SU-DHL-6 (cell line): ENCODE data around the gene OR5B17.

Source experiments
- H2AFZ ChIP-seq: fragments of 200-600 bp; sonication (generic); 2 replicates; pipeline ENCODE4 v1.6.1; 2014; ENCODE audit warnings: low read depth, mild to moderate bottlenecking, moderate library complexity, mixed read lengths, antibody characterized with exemption, low read length; ENCODE audit not compliant: severe bottlenecking
- H3F3A ChIP-seq: fragments of 200-600 bp; shearing (Covaris generic); 2 replicates; pipeline ENCODE4 v1.6.0; 2016; ENCODE audit warnings: antibody characterized with exemption, mild to moderate bottlenecking; ENCODE audit not compliant: insufficient read depth
- H3K27ac ChIP-seq: fragments of 200-600 bp; sonication (generic); 2 replicates; pipeline ENCODE4 v1.5.1; 2016; ENCODE audit warnings: low read depth, mild to moderate bottlenecking, low read length, moderate library complexity, mixed read lengths
- H3K27me3 ChIP-seq: fragments of 200-600 bp; sonication (generic), shearing (Covaris generic); 2 replicates; pipeline ENCODE4 v1.6.0; 2014; ENCODE audit warnings: mild to moderate bottlenecking, low read length
- H3K36me3 ChIP-seq: fragments of 200-600 bp; sonication (generic); 2 replicates; pipeline ENCODE4 v1.6.1; 2014; ENCODE audit warnings: mild to moderate bottlenecking, low read length, mixed read lengths
- H3K4me2 ChIP-seq: fragments of 300-600, 200-600 bp; shearing (Covaris generic), sonication (generic); 2 replicates; pipeline ENCODE4 v1.6.0; 2014; ENCODE audit warnings: low read length, low read depth, mild to moderate bottlenecking; ENCODE audit not compliant: poor library complexity, severe bottlenecking
- H3K4me3 ChIP-seq: fragments of 200-600 bp; sonication (generic); 2 replicates; pipeline ENCODE4 v1.5.1; 2014; ENCODE audit warnings: antibody characterized with exemption, low read length, mild to moderate bottlenecking, mixed read lengths; ENCODE audit not compliant: insufficient read depth, poor library complexity, severe bottlenecking
- H3K79me2 ChIP-seq: fragments of 200-600 bp; sonication (generic); 2 replicates; pipeline ENCODE4 v1.6.1; 2014; ENCODE audit warnings: mild to moderate bottlenecking, low read length, moderate library complexity; ENCODE audit not compliant: insufficient read depth
- H3K9ac ChIP-seq: fragments of 200-600 bp; sonication (generic); 2 replicates; pipeline ENCODE4 v1.7.0; 2014; ENCODE audit warnings: mild to moderate bottlenecking, low read length
- H3K9me2 ChIP-seq: fragments of 200-600 bp; sonication (generic); replicated peaks from 2 replicates; pipeline ENCODE4 v1.6.1; 2014; ENCODE audit warnings: low read length; ENCODE audit not compliant: insufficient read depth
- H3K9me3 ChIP-seq: fragments of 200-600 bp; sonication (generic); 2 replicates; pipeline ENCODE4 v1.6.1; 2014; ENCODE audit warnings: low read length, mixed read lengths; ENCODE audit not compliant: insufficient read depth
- H4K20me1 ChIP-seq: fragments of 200-600 bp; sonication (generic); 2 replicates; pipeline ENCODE4 v1.6.1; 2014; ENCODE audit warnings: low read depth, mild to moderate bottlenecking, antibody characterized with exemption, low read length, moderate library complexity, mixed read lengths
- EZH2phosphoT487 ChIP-seq: fragments of 200-600 bp; sonication (generic), shearing (Covaris generic); conservative IDR thresholded peaks from 2 replicates; pipeline ENCODE4 v1.6.1; 2018; ENCODE audit warnings: mild to moderate bottlenecking, antibody characterized with exemption, low read length, moderate library complexity, mixed read lengths
- TF ChIP-seq, protein P1 (sequence below): fragments of 200-600 bp; sonication (generic); IDR thresholded peaks from one replicate; pipeline ENCODE4 v1.5.1; 2017; ENCODE audit warnings: antibody characterized with exemption, mild to moderate bottlenecking, low read length, moderate library complexity; ENCODE audit not compliant: insufficient read depth, poor library complexity, severe bottlenecking

OR5B17 gene

DNA sequence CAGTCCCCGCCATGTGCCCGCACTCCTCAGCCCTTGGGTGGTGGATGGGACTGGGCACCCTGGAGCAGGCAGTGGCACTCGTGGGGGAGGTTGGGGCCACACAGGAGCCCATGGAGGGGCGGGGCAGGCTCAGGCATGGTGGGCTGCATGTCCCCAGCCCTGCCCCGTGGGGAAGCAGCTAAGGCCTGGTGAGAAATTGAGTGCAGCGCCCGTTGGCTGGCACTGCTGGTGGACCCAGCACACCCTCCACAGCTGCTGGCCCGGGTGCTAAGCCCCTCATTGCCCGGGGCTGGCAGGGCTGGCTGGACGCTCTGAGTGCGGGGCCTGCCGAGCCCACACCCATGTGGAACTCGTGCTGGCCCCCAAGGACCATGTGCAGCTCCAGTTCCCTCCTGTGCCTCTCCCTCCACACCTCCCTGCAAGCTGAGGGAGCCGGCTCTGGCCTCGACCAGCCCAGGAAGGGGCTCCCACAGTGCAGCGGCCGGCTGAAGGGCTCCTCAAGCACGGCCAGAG is 31.7 kb upstream of the OR5B17 start:
- no peaks in the 10 kb centered on the region for H3K9me2 ChIP-seq
- no peak overlapping the region for H3K27ac ChIP-seq
- no peak overlapping the region for H3K4me3 ChIP-seq
- H3K9ac ChIP-seq, result no peak overlapping the region
- no peak overlapping the region for H3K4me2 ChIP-seq
- H3K79me2 ChIP-seq, result no peaks in the 10 kb centered on the region
- no peaks in the 10 kb centered on the region for H3F3A ChIP-seq
- H4K20me1 ChIP-seq, result no peaks in the 10 kb centered on the region
- H3K9me3 ChIP-seq, result 0 out of 2 replicates have a peak, but pooled peaks cover 6% of the 10 kb centered on the region
- no peaks in the 10 kb centered on the region for H3K36me3 ChIP-seq
- no peak overlapping the region for H2AFZ ChIP-seq
- H3K27me3 ChIP-seq, result no peaks in the 10 kb centered on the region
- TF ChIP-seq, protein P1, sequence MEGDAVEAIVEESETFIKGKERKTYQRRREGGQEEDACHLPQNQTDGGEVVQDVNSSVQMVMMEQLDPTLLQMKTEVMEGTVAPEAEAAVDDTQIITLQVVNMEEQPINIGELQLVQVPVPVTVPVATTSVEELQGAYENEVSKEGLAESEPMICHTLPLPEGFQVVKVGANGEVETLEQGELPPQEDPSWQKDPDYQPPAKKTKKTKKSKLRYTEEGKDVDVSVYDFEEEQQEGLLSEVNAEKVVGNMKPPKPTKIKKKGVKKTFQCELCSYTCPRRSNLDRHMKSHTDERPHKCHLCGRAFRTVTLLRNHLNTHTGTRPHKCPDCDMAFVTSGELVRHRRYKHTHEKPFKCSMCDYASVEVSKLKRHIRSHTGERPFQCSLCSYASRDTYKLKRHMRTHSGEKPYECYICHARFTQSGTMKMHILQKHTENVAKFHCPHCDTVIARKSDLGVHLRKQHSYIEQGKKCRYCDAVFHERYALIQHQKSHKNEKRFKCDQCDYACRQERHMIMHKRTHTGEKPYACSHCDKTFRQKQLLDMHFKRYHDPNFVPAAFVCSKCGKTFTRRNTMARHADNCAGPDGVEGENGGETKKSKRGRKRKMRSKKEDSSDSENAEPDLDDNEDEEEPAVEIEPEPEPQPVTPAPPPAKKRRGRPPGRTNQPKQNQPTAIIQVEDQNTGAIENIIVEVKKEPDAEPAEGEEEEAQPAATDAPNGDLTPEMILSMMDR, result no peak
- TF ChIP-seq EZH2phosphoT487, result no peak

DNA sequence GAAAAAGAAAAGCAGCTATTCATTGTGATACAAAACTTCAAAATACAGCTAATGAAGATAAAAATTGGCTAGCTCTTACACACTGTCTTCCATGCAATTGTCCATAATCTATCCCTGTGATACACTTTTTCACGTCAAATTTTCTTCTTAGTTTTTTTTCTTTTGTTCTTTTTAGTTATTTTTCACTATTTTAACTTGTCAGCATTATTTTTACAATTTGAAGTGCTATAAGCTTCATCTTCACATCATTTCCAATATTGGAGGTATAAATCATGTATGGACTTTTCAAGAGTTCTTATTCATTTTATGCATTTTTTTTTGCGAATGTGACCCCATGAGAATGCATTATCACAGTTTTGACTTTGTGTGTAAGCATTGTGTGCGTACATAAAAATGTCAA is 4.1 kb downstream of the OR5B17 start:
- Histone ChIP-seq H3K27ac (no peak overlapping the region), H3F3A (no peaks in the 10 kb centered on the region), H4K20me1 (no peaks in the 10 kb centered on the region), H3K9ac (no peak overlapping the region), H3K4me3 (no peak overlapping the region), H3K36me3 (no peaks in the 10 kb centered on the region), H3K27me3 (no peaks in the 10 kb centered on the region), H3K9me2 (no peaks in the 10 kb centered on the region), H2AFZ (no peak overlapping the region), H3K79me2 (no peaks in the 10 kb centered on the region), H3K9me3 (no peaks in the 10 kb centered on the region), H3K4me2 (no peak overlapping the region)
- TF ChIP-seq, protein P1, result no peak
- TF ChIP-seq EZH2phosphoT487, result no peak

DNA sequence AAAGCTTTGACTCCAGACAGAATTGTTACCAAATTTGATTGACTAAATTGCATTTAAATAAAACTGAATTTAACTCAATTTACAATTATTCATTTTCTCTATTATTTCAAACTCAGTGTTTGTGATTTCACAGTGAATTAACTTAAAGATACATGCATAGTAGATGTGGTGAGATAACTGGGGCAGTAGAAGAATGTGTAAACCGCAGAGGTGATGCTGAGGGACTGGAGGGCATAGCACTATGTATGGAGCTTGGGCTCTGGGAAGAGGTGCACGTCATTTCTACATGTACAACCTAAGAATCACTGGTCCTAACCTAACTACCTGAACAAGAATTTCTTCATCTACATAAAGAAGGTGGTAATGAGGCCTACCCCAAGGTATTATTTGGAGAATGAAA is 13.7 kb downstream of the OR5B17 start:
- H3K4me3 ChIP-seq, result no peak overlapping the region
- H3K9me3 ChIP-seq, result no peaks in the 10 kb centered on the region
- TF ChIP-seq, protein P1, result no peak
- TF ChIP-seq EZH2phosphoT487, result no peak
- H3K9me2 ChIP-seq, result no peaks in the 10 kb centered on the region
- no peak overlapping the region for H3K4me2 ChIP-seq
- H3K9ac ChIP-seq, result no peak overlapping the region
- no peak overlapping the region for H3K27ac ChIP-seq
- H2AFZ ChIP-seq, result no peak overlapping the region
- H3K79me2 ChIP-seq, result no peaks in the 10 kb centered on the region
- H3K36me3 ChIP-seq, result no peaks in the 10 kb centered on the region
- H3K27me3 ChIP-seq, result no peaks in the 10 kb centered on the region
- no peaks in the 10 kb centered on the region for H4K20me1 ChIP-seq
- H3F3A ChIP-seq, result no peaks in the 10 kb centered on the region

DNA sequence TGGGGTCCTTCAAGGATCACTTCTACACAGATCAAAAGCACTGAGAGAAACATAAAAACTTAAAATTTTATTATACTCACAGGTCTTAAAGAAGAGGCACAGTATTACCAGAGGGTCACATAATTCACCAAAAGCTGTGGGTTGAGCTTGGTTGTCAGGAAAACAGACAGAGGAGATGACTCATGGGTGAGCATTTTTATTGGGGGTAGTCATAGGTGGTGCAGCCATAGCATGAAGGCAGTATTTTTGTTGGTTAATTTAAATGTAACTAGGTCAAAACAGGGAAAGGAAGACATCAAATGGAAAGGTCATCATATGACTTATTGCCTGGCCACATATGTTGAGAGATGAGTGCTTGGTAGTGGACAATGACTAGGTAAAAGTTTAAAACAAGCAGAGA is 24.2 kb downstream of the OR5B17 start:
- Histone ChIP-seq H3K36me3 (no peaks in the 10 kb centered on the region), H3K9me2 (no peaks in the 10 kb centered on the region), H3K27ac (no peak overlapping the region), H3K9ac (no peak overlapping the region), H3K9me3 (no peaks in the 10 kb centered on the region), H3K79me2 (no peaks in the 10 kb centered on the region), H4K20me1 (no peaks in the 10 kb centered on the region), H3K4me3 (no peak overlapping the region), H2AFZ (no peak overlapping the region), H3F3A (no peaks in the 10 kb centered on the region), H3K4me2 (no peak overlapping the region), H3K27me3 (no peaks in the 10 kb centered on the region)
- TF ChIP-seq, protein P1, result no peak
- TF ChIP-seq EZH2phosphoT487, result no peak
